CD4-positive, alpha-beta T cell treated with Interleukin-21 for 1 hour (primary cell): ENCODE data around the gene MMP17.
"Not testable (repeated sequence)": the region's sequence is repeated elsewhere in the genome, so short reads cannot be mapped to it uniquely, and the experiment has no call there.

Source experiments
- DNase-seq: peaks from one replicate; pipeline ENCODE4 v3.0.0-alpha.2; 2020

MMP17 gene

DNA sequence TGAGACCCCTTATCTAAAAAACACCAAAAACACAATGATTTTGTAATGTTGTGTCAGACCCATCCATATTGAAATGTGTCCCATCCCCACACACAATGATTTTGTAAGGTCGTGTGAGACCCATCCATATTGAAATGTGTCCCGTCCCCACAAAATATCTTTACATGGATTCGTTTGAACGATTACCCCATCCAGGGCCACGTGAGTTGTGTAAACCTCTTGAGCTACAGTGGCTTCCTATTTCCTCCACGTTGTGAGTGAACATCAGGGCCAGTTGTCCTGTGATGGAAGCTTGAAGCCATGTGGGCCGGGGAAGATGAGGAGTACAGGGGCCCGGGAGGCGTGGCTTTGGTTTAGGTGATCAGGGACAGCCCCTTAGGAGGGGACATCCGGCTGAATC is 39.3 kb downstream of the MMP17 start:
- DNase-seq = no peak

DNA sequence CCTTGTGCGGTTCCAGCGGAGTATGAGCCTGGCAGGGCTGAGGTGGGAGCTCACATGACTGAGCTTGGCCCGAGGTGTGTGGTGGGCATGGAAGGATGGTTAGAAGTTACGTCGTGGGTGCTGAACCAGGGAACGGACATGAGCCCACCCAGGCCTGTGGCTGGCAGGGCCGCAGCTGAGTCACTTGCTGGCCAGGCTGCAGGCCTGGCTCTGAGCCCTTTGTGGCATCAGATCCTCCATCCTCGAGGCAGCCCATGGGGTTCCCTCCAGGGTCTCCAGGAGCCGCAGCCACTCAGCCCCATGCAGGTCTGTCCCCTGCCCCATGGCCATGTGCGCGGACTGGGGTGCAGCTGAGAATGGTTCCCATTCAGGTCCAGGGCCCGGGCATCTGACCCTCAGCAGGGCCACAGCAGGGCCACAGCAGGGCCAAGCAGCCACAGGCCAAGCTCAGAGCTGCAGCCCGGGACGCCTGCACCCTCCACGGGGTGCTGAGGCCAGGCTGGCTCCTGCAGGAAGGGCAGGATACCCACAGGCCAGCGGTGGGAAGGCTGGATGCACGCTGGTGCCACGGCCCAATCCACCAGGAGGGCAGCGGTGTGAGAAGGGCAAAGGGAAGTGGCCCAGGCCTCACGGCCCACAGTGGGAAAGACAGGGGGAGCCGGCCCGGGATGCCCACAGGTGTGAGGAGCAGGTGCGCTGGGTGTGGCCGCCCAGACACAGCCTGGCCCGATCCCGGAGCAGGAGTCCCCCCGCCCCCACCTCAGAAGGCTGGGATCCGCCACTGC is 39.9 kb downstream of the MMP17 start:
- DNase-seq = no peak

DNA sequence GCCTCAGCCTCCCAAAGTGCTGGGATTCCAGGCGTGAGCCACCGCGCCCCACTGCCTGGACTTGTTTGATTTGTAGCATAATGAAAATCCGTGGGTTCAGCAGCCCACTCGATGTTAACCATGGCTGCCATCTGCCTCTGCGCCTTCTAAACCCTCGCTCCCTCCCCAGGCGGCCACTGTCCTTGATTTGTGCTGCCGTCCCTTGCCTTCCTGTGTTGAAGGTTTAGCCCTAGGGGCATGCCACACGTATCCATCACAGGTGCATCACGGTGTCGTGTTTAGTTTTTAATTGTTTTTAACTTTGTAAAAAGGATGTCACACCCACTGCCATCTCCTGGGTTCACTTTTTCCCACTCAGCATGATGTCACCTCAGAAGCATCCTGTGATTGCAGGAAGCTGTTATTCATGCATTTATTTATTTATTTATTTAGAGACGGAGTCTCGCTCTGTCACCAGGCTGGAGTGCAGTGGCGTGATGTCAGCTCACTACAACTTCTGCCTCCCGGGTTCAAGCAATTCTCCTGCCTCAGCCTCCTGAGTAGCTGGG is 41.8 kb downstream of the MMP17 start:
- DNase-seq = no peak

- DNase-seq = no peak
Measured at GRCh38 chr12:131871677-131872076, 43.5 kb downstream of the MMP17 start.

DNA sequence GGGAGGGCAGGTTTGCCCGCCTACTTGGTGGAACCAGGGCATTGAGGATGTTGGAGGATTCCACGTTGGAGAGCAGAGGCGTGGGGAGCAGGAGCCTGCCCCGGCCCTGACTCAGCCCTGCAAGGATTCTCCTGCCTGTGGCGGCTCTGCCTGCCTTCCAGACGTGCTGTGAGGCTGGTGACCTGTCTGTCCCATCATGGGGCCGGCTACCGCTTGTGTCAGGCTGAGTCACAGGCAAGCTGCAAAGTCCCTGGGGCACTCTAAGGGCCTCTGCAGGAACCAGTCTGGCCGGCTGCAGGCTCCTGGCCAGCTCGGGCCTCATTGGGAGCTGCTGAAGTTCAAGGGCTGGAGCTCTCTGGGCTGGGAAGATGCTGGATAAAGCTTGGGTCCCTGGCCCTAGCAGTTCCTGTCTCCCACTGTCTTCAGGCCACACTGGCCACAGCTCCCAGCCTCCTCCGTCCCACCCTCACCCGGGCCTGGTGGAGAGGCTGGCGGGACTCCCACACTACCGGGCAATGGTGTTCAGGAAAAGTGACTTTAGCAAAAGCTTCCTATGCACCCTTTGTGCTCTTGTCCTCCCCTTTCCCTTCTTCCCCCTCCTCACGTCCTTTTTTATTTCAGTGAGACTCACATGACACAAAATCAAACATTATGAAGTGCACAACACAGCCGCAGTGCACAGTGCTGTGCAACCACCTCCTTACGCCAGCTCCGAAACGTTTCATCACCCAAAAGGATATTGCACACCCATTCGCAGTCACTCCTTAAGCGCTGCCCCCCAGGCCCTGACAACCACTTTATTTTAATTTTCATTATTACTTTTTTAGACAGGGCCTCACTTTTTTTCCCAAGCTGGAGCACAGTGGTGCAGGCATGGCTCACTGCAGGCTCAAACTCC is 44.2 kb downstream of the MMP17 start:
- DNase-seq = no peak

GRCh38 chr12:131873293-131873692 is 45.1 kb downstream of the MMP17 start:
- DNase-seq = no peak

DNA sequence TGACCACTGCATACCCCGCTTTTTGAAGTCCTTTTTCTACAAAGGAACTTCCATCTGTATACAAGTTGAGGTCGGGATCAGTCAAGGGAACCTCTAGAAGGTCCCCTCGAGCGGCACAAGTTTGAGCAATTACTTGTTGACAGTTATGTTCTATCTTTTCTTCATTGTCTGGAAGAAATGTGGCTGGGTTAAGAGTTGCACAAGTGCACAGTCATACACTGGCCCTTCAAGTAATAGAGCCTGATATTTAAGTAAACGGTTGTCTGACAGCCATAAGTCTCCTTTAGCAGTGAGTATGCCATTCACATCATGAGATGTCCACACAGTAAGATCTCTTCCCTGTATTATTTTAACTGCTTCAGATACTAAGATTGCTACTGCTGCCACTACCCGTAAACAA is 46.8 kb downstream of the MMP17 start:
- DNase-seq = not testable (repeated sequence)

DNA sequence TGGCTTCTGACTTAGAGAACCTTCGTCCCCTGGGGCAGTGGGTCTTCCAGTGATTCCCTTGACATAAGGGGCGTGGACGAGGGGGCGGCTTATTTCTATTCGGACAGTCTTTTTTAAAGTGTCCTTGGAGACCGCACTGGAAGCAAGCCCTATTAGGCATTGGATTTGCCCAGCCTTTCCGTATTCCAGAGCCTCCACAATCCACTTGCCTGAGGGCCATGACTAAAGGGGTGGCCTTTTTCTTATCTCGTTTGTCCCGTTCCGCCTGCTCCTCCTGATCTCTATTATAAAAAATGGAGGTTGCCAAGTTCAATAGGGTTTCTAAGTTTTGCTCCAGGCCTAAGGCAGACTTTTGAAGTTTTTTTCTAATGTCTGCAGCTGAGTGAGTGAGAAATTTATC is 49.0 kb downstream of the MMP17 start:
- not testable (repeated sequence) for DNase-seq

DNA sequence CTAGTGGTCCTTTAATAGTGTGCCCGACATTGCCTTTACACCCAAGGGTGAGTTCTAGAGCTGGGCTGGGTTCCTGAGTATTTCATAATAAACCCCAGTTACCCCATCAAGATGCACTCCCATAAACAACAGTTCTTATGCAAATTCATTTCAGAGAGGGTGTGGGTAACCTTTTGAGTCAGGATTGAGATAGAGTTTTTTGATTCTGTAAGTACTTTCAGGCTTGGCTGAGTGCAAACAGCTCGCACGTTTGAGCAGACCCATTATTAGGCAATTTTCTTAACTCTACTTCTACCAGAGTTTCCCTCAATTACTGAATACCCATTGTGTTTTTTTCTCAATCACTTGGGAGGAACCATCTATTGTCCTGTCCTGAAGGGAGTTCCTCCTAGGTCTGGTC is 50.2 kb downstream of the MMP17 start:
- DNase-seq = not testable (repeated sequence)

DNA sequence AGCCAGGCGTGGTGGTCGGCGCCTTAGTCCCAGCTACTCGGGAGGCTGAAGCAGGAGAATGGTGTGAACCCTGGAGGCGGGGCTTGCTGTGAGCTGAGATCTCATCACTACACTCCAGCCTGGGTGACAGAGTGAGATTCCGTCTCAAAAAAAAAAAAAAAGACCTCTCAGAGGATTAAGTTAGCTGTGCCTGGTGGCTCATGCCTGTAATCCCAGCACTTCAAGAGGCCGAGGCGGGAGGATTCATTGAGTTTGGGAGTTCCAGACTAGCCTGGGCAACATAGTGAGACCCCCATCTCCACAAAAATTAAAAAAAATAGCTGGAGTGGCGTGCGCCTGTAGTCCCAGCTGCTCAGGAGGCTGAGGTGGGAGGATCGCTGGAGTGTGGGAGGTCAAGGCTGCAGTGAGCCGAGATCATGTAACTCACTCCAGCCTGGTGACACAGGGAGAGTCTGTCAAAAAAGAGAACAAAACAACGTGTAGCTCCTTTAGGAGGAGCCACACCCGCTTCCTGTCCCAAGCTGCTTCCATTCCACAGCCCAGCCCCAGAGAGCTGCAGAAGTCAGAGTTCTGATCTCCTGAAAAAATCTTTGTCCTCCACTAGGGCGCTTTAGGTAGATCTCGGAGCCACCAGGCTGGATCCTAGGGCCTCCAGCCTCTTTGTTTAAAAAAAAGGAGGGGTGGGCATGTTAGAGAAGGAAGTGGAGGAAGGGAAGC is 54.8 kb downstream of the MMP17 start:
- no peak for DNase-seq

- no peak for DNase-seq
Measured at GRCh38 chr12:131883521-131883900, 55.3 kb downstream of the MMP17 start.

DNA sequence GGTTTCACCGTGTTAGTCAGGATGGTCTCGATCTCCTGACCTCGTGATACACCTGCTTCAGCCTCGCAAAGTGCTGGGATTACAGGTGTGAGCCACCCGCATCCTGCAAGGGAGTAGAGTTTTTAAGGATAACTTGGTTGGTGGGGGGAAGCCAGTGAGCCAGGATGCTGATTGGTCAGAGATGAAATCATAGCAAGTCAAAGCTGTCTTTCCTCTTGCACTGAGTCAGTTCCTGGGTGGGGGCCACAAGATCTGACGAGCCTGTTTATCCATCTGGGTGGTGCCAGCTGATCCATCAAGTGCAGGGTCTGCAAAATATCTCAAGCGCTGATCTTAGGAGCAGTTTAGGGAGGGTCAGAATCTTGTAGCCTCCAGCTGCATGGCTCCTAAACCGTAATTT is 56.9 kb downstream of the MMP17 start:
- DNase-seq = not testable (repeated sequence)

DNA sequence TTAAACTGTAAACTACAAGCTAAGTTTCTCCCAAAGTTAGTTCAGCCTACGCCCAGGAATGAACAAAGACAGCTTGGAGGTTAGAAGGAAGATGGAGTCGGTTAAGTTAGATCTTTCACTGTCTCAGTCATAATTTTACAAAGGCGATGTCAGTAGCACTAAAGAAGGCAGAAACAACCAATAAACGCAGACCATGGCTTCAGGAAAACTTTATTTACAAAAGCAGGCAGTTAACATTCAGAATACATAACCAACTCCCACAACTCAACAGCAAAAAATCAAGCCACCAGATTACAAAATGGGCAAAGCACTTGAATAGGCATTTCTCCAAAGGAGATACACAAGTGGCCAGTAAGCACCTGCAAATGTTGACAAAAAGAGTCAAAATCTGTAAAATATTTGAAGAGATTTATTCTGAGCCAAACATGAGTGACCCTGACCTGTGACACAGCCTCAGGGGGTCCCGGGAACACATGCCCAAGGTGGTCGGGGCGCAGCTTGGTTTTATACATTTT is 57.4 kb downstream of the MMP17 start:
- DNase-seq = no peak

DNA sequence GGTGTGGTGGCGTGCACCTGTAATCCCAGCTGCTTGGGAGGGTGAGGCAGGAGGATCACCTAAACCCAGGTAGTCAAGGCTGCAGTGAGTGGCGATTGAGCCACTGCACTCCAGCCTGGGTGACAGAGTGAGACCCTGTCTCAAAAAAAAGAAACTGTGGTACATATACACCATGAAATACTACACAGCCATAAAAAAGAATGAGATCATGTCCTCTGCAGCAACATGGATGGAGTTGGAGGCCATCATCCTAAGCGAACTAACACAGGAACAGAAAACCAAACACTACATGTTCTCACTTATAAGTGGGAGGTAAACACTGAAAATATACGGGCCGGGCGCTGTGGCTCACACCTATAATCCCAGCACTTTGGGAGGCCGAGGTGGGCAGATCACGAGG is 63.5 kb downstream of the MMP17 start:
- DNase-seq = not testable (repeated sequence)

- DNase-seq = no peak
Measured at GRCh38 chr12:131892711-131893604, 64.8 kb downstream of the MMP17 start.

DNA sequence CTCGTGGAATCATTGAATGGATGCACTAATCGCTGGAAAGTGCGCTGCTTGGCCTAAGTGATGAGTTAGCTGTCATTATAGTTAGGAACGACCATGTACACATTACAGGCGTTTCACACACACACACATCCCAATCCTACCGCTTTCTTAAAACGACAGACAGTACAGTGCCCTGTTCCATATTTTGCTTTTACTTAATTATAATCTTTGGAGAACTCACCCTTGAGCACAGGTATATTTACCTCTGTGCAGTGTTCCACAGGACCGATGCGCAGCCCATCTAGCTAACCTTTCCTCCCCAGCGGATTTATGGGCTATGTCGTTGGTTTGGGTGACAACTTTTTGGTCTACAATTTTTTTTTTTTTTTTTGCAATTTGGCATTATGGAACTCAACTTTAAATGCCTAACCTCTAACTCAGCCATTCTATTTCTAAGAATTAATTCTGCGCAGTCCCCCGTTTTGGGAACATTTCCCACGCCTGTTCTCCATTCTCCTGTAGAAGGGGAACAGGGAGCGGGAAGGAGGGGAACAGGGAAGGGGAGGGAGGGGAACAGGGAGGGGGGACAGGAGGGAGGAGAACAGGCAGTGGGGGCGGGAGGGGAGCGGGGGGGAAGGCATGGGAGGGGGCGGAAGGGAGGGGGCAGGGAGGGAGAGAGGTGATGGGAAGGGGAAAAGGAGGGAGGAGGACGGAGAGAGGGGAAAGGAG is 65.6 kb downstream of the MMP17 start:
- DNase-seq = peak; percentile 12

DNA sequence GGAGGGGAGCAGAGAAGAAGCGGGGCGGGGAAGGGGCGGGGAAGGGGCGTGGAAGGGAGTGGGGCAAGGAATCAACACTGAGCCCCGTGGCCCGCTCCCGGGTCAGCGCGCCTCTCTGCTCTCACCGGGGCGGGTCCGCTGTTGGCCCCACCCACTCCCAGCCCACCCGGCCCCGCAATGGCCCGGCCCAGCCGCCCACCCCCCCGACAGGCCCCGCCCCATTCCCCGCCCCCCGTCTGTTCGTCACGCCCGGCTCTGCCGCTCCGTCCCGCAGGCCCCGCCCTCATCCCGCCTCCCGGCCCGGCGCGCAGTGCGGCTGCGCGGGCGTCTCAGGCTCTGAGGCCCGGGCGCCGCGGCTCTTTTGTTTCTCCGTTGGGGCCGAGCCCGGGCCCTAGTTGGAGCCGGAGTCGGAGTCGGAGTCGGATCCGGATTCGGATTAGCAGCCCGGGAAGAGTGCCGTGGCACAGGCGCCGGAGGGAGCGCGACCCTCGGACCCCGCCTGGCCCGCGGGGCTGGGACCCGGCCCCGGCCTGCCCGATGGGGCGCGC is 66.2 kb downstream of the MMP17 start, which contains the start of gene ULK1:
ULK1 (plus strand) TSS at position 310 of the 548 bp plus-strand sequence. CDS start 380 bp downstream, outside the sequence.
- DNase-seq = peak; percentile 91

GRCh38 chr12:131894981-131895639 is 66.9 kb downstream of the MMP17 start:
- DNase-seq = no peak

DNA sequence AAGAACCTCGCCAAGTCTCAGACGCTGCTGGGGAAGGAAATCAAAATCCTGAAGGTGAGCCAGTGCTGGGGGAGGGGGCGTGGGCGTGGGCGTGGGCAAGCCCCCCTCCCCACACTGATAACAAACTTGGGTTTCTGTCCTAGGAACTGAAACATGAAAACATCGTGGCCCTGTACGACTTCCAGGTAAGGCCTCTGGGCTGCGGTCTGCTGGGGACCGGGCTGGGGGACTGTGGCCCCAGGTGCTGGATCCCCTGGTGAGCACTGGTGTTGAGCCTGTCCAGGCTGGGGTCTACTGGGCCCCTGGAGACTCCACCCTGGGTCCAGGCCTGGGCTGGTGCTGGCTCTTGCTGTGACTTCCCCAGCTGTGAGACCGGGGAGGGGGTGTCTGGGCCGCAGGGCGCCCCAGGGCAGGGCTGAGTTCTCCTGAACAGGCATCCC is 67.5 kb downstream of the MMP17 start:
- DNase-seq = peak; percentile 12
